PC-9 (cell line): Measurements from ENCODE around the gene PCSK5. TPM values are rescaled to one million over a fixed set of nuclear protein-coding genes. Genes with fewer than 3 reads are reported as not detected.

Experiments
- BruUV-seq: library from RNA; stranded (reverse); fragments of 400-500 nt; replicated peaks from 2 replicates; lab custom pipeline; 2021; lab: Mats Ljungman, UMichigan
- CTCF ChIA-PET: fragments of 300-600 bp; sonication (Branson Sonifier 250); formaldehyde crosslinking; loops from one replicate; lab custom pipeline; 2022; ENCODE audit warnings: antibody characterized with exemption; lab: Charles Lee
- POLR2A ChIA-PET: fragments of 300-600 bp; sonication (Branson Sonifier 250); formaldehyde crosslinking; loops from one replicate; lab custom pipeline; 2022; ENCODE audit warnings: antibody characterized with exemption; ENCODE audit not compliant: unreplicated experiment; lab: Charles Lee
- DNase-seq, 2 experiments: peaks; one replicate each; pipeline versions ENCODE4 v3.0.0 to v3.0.0-alpha.2; 2015 to 2022; ENCODE audit warnings: mixed read lengths in 1 of 2
- H2AFZ ChIP-seq: fragments of 200-600 bp; sonication (generic); 2 replicates; pipeline ENCODE4 v1.8.1; 2017; ENCODE audit warnings: antibody characterized with exemption
- H3F3A ChIP-seq: fragments of 200-600 bp; sonication (generic); 2 replicates; pipeline ENCODE4 v1.8.1; 2017; ENCODE audit warnings: antibody characterized with exemption, mild to moderate bottlenecking, low read depth; ENCODE audit not compliant: insufficient read depth
- H3K27ac ChIP-seq: fragments of 200-600 bp; sonication (generic); 2 replicates; pipeline ENCODE4 v1.6.1; 2016; ENCODE audit warnings: mixed run types
- H3K27me3 ChIP-seq: fragments of 200-600 bp; sonication (generic); 2 replicates; pipeline ENCODE4 v1.6.1; 2016; ENCODE audit warnings: low read depth, mixed run types; ENCODE audit not compliant: insufficient read depth
- H3K36me3 ChIP-seq: fragments of 200-600 bp; sonication (generic); 2 replicates; pipeline ENCODE4 v1.6.1; 2016; ENCODE audit warnings: low read depth, mixed run types
- H3K4me1 ChIP-seq: fragments of 200-600 bp; sonication (generic); replicated peaks from 2 replicates; pipeline ENCODE4 v1.6.1; 2016; ENCODE audit warnings: mixed run types; ENCODE audit not compliant: insufficient read depth
- H3K4me2 ChIP-seq: fragments of 200-600 bp; sonication (generic); 2 replicates; pipeline ENCODE4 v1.6.1; 2017; ENCODE audit warnings: mixed run types
- H3K4me3 ChIP-seq: fragments of 200-600 bp; sonication (generic); 2 replicates; pipeline ENCODE4 v1.6.1; 2016; ENCODE audit warnings: mixed run types
- H3K79me2 ChIP-seq: fragments of 200-600 bp; sonication (generic); 2 replicates; pipeline ENCODE4 v1.6.1; 2017; ENCODE audit warnings: low read depth, mixed run types
- H3K9me2 ChIP-seq: fragments of 200-600 bp; sonication (generic); 2 replicates; pipeline ENCODE4 v1.8.1; 2017; ENCODE audit warnings: mild to moderate bottlenecking; ENCODE audit not compliant: insufficient read depth
- H3K9me3 ChIP-seq: fragments of 200-600 bp; sonication (generic); 2 replicates; pipeline ENCODE4 v1.8.1; 2016; ENCODE audit warnings: low read depth; ENCODE audit not compliant: insufficient read depth
- H4K20me1 ChIP-seq: fragments of 200-600 bp; sonication (generic); 2 replicates; pipeline ENCODE4 v1.8.1; 2017; ENCODE audit not compliant: insufficient read depth
- EZH2 ChIP-seq: fragments of 200-600 bp; sonication (generic); IDR thresholded peaks from 2 replicates; pipeline ENCODE4 v1.8.0; 2017; ENCODE audit warnings: antibody characterized with exemption, low read depth
- intact Hi-C: fragments of 100-400 bp; cut with micrococcal nuclease; formaldehyde crosslinking; loops from one replicate; pipeline ENCODE4 v1.10.0; 2022; ENCODE audit not compliant: unreplicated experiment
- total RNA-seq: library from RNA; stranded (reverse); gene quantifications from 2 replicates; pipeline ENCODE4 v1.2.3, GENCODE V29; 2021
- TF ChIP-seq, protein P1 (sequence below): fragments of 200-600 bp; sonication (generic); conservative IDR thresholded peaks from 2 replicates; pipeline ENCODE4 v1.6.1; 2017; ENCODE audit warnings: mixed run types, antibody characterized with exemption, mild to moderate bottlenecking, moderate library complexity

PCSK5 gene
- total RNA-seq, 1 experiment from 2014 or later: 8.2 TPM

GRCh38 chr9:75903785-75904360, 13.4 kb downstream of the PCSK5 start:
- CTCF ChIA-PET: no interaction called here
- Histone ChIP-seq H3K36me3 (no peaks in the 10 kb centered on the region), H3K27me3 (no peaks in the 10 kb centered on the region), H3F3A (peaks cover 10% of the 10 kb centered on the region), H3K4me2 (peak overlapping the region; percentile 70), H3K4me3 (peak overlapping the region; percentile 38), H4K20me1 (no peaks in the 10 kb centered on the region), H3K27ac (peak overlapping the region; percentile 92), H3K79me2 (peaks cover 58% of the 10 kb centered on the region), H3K4me1 (peaks cover 28% of the 10 kb centered on the region), H3K9me2 (no peaks in the 10 kb centered on the region; the same call in 1 of the 2 replicates), H2AFZ (no peak overlapping the region), H3K9me3 (no peaks in the 10 kb centered on the region)
- intact Hi-C loops: no loop called here
- no TSS peak for BruUV-seq
- no peak for TF ChIP-seq EZH2
- TF ChIP-seq, protein P1, sequence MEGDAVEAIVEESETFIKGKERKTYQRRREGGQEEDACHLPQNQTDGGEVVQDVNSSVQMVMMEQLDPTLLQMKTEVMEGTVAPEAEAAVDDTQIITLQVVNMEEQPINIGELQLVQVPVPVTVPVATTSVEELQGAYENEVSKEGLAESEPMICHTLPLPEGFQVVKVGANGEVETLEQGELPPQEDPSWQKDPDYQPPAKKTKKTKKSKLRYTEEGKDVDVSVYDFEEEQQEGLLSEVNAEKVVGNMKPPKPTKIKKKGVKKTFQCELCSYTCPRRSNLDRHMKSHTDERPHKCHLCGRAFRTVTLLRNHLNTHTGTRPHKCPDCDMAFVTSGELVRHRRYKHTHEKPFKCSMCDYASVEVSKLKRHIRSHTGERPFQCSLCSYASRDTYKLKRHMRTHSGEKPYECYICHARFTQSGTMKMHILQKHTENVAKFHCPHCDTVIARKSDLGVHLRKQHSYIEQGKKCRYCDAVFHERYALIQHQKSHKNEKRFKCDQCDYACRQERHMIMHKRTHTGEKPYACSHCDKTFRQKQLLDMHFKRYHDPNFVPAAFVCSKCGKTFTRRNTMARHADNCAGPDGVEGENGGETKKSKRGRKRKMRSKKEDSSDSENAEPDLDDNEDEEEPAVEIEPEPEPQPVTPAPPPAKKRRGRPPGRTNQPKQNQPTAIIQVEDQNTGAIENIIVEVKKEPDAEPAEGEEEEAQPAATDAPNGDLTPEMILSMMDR: no peak
- peak; percentile 69 to 96 for DNase-seq
- POLR2A ChIA-PET: interaction anchor here (0.7 kb wide), 2 partner anchors 29 to 43 kb away, joined by 4 to 6 read pairs; no protein-coding TSS in a partner anchor

GRCh38 chr9:75904364-75904763, 13.9 kb downstream of the PCSK5 start:
- H3K27me3 ChIP-seq: no peaks in the 10 kb centered on the region
- no peaks in the 10 kb centered on the region for H3K36me3 ChIP-seq
- no TSS peak for BruUV-seq
- H3K79me2 ChIP-seq: peaks cover 61% of the 10 kb centered on the region
- no peaks in the 10 kb centered on the region; the same call in 1 of the 2 replicates for H3K9me2 ChIP-seq
- H3K27ac ChIP-seq: peak overlapping the region; percentile 92
- H2AFZ ChIP-seq: no peak overlapping the region
- intact Hi-C loops: no loop called here
- TF ChIP-seq, protein P1: no peak
- no peak for TF ChIP-seq EZH2
- peaks cover 10% of the 10 kb centered on the region for H3F3A ChIP-seq
- no peak for DNase-seq
- CTCF ChIA-PET: no interaction called here
- POLR2A ChIA-PET: interaction anchor here (0.7 kb wide), 2 partner anchors 28 to 42 kb away, joined by 4 to 6 read pairs; no protein-coding TSS in a partner anchor
- peaks cover 28% of the 10 kb centered on the region for H3K4me1 ChIP-seq
- H3K4me3 ChIP-seq: peak overlapping the region; percentile 38
- peak overlapping the region; percentile 70 for H3K4me2 ChIP-seq
- H4K20me1 ChIP-seq: no peaks in the 10 kb centered on the region
- no peaks in the 10 kb centered on the region for H3K9me3 ChIP-seq

- intact Hi-C loops: no loop called here
- no peak overlapping the region for H3K27ac ChIP-seq
Observed at GRCh38 chr9:75906531-75906930, 16.1 kb downstream of the PCSK5 start.

More at GRCh38 chr9:75906531-75906930, 16.1 kb downstream of the PCSK5 start:
- H3K36me3 ChIP-seq: no peaks in the 10 kb centered on the region
- ChIA-PET CTCF (no interaction called here), POLR2A (interaction anchor here (0.6 kb wide), 1 partner anchor 670 kb away, joined by 18 read pairs; no protein-coding TSS in a partner anchor)
- no peak overlapping the region for H3K4me3 ChIP-seq
- H3K9me2 ChIP-seq: no peaks in the 10 kb centered on the region; the same call in 1 of the 2 replicates
- no peak for DNase-seq
- H4K20me1 ChIP-seq: no peaks in the 10 kb centered on the region
- H3K27me3 ChIP-seq: no peaks in the 10 kb centered on the region
- H3K9me3 ChIP-seq: no peaks in the 10 kb centered on the region
- H3K79me2 ChIP-seq: peaks cover 60% of the 10 kb centered on the region
- no peak overlapping the region for H2AFZ ChIP-seq
- BruUV-seq: no TSS peak
- H3K4me1 ChIP-seq: peaks cover 28% of the 10 kb centered on the region
- TF ChIP-seq, protein P1: no peak
- TF ChIP-seq EZH2: no peak
- H3F3A ChIP-seq: peaks cover 13% of the 10 kb centered on the region
- H3K4me2 ChIP-seq: no peak overlapping the region
